Natural killer cell (primary cell): Measurements from ENCODE around the gene TRHDE. TPM values are rescaled to one million over a fixed set of nuclear protein-coding genes. Genes with fewer than 3 reads are reported as not detected.

Experiments
- ATAC-seq, 3 donors: fragments of 150-1000 bp in 2 of 3; fragments of 200-7000 bp in 1 of 3; cut with Tn5 transposase; 1 replicate in 1 of 3; 2 replicates in 2 of 3; pipeline ENCODE4 v1.10.0; 2021; ENCODE audit warnings: mild to moderate bottlenecking in 2 of 3, moderate library complexity in 2 of 3
- DNase-seq, 2 donors: peaks; one replicate each; pipeline versions ENCODE4 v3.0.0 to v3.0.0-alpha.2; 2013 to 2021; ENCODE audit warnings: mixed read lengths in 1 of 2
- H3K27ac ChIP-seq: one replicate; pipeline ENCODE4 v1.5.1; 2013; ENCODE audit warnings: mild to moderate bottlenecking, low read length
- H3K27me3 ChIP-seq: one replicate; pipeline ENCODE4 v1.6.1; 2013; ENCODE audit warnings: low read length; ENCODE audit not compliant: control insufficient read depth, insufficient read depth
- H3K36me3 ChIP-seq: one replicate; pipeline ENCODE4 v1.6.1; 2013; ENCODE audit warnings: low read length; ENCODE audit not compliant: control insufficient read depth, insufficient read depth
- H3K4me1 ChIP-seq: one replicate; pipeline ENCODE4 v1.6.1; 2013; ENCODE audit warnings: low read length; ENCODE audit not compliant: control insufficient read depth, insufficient read depth
- H3K4me3 ChIP-seq: one replicate; pipeline ENCODE4 v1.5.1; 2013; ENCODE audit warnings: low read length
- H3K9me3 ChIP-seq: one replicate; pipeline ENCODE4 v1.6.1; 2013; ENCODE audit warnings: low read length; ENCODE audit not compliant: control insufficient read depth, insufficient read depth
- H3K27ac Mint-ChIP-seq, 2 donors: one replicate each; pipeline ENCODE4 v1.8.0; 2022; ENCODE audit warnings: mild to moderate bottlenecking in 2 of 2, mixed read lengths in 2 of 2, moderate library complexity in 1 of 2
- H3K27me3 Mint-ChIP-seq, 2 donors: one replicate each; pipeline ENCODE4 v1.8.0; 2022; ENCODE audit warnings: low read depth in 2 of 2, mixed read lengths in 2 of 2
- H3K36me3 Mint-ChIP-seq: one replicate; pipeline ENCODE4 v1.8.0; 2022; ENCODE audit warnings: mixed read lengths
- H3K4me1 Mint-ChIP-seq, 2 donors: one replicate each; pipeline ENCODE4 v1.8.0; 2022; ENCODE audit warnings: mixed read lengths in 2 of 2
- H3K4me3 Mint-ChIP-seq: one replicate; pipeline ENCODE4 v1.8.0; 2022; ENCODE audit warnings: mild to moderate bottlenecking, moderate library complexity, mixed read lengths
- H3K9me3 Mint-ChIP-seq, 2 donors: one replicate each; pipeline ENCODE4 v1.8.0; 2022; ENCODE audit warnings: mixed read lengths in 2 of 2
- WGBS: methylation state at CpG from one replicate; pipeline ENCODE4 v1.1.7; 2013; ENCODE audit warnings: missing lambda C conversion rate; ENCODE audit not compliant: insufficient coverage; 5-methylcytosine and 5-hydroxymethylcytosine counted together
- intact Hi-C: fragments of 100-400 bp; cut with micrococcal nuclease; formaldehyde crosslinking; loops from one replicate; pipeline ENCODE4 v1.14.2; 2022
- total RNA-seq, 4 donors: library from RNA; stranded (reverse); fragments of 120-200 nt in 1 of 4; gene quantifications; one replicate each; pipeline versions ENCODE4 v1.2.3 to v1.2.4, GENCODE V29; 2013 to 2022
- TF ChIP-seq, protein P1 (sequence below): fragments of 200-600 bp; IDR thresholded peaks from one replicate; pipeline ENCODE4 v1.8.0; 2022; ENCODE audit warnings: antibody characterized with exemption

Gene TRHDE
- total RNA-seq, 3 donors from 2014 or later (not counting 1 experiment from before 2014, with no cell fraction given), result 0.33 TPM; not detected in 2

- H3K4me3 Mint-ChIP-seq, result no peak overlapping the region
- WGBS, result 59% methylated on average over 1 of the region's 1 CpG
- Histone ChIP-seq H3K27me3 (no peaks in the 10 kb centered on the region), H3K9me3 (no peaks in the 10 kb centered on the region), H3K27ac (no peak overlapping the region), H3K36me3 (no peaks in the 10 kb centered on the region), H3K4me1 (no peaks in the 10 kb centered on the region), H3K4me3 (no peak overlapping the region)
- intact Hi-C loops, result no loop called here
- DNase-seq (no peak), ATAC-seq (no peak)
- H3K36me3 Mint-ChIP-seq, result no peaks in the 10 kb centered on the region
- peaks cover 7 to 17% of the 10 kb centered on the region in 2 donors for H3K9me3 Mint-ChIP-seq
- no peak overlapping the region for H3K27ac Mint-ChIP-seq
- H3K4me1 Mint-ChIP-seq, result no peaks in the 10 kb centered on the region
- TF ChIP-seq, protein P1, sequence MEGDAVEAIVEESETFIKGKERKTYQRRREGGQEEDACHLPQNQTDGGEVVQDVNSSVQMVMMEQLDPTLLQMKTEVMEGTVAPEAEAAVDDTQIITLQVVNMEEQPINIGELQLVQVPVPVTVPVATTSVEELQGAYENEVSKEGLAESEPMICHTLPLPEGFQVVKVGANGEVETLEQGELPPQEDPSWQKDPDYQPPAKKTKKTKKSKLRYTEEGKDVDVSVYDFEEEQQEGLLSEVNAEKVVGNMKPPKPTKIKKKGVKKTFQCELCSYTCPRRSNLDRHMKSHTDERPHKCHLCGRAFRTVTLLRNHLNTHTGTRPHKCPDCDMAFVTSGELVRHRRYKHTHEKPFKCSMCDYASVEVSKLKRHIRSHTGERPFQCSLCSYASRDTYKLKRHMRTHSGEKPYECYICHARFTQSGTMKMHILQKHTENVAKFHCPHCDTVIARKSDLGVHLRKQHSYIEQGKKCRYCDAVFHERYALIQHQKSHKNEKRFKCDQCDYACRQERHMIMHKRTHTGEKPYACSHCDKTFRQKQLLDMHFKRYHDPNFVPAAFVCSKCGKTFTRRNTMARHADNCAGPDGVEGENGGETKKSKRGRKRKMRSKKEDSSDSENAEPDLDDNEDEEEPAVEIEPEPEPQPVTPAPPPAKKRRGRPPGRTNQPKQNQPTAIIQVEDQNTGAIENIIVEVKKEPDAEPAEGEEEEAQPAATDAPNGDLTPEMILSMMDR, result no peak
- no peaks in the 10 kb centered on the region for H3K27me3 Mint-ChIP-seq
These were observed 444.9 kb downstream of the TRHDE start for GRCh38 chr12:72717036-72717435.
